ENCODE data around the gene TNXB. TPM values are rescaled to one million over a fixed set of nuclear protein-coding genes. Genes with fewer than 3 reads are reported as not detected.
"Not testable (repeated sequence)": the region's sequence is repeated elsewhere in the genome, so short reads cannot be mapped to it uniquely, and the experiment has no call there.

The TNXB gene
- polyA plus RNA-seq, 1 donor from 2014 or later = 3.3 TPM

DNA sequence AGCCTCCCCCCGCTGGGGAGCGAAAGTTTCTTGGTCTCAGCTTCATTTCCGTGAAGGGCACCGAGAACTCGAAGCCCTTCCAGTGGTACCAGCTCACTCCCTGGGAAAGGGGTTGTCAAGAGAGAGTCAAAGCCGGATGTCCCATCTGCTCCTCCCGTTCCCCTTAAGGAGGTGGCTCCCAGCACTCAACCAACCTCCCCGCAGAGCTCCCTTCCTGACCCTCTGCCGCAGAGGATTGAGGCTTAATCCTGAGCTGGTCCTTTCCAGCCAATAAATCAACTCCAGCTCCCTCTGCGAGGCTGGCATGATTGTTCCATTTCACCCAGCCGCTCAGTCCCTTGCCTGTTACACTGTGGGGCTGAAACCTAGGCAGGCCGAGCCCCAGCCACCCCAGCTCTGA is 100.5 kb downstream of the TNXB start:
- H3K4me2 ChIP-seq (ENCODE audit: low read length); H3K4me3 ChIP-seq (ENCODE audit: low read length); H3K9me3 ChIP-seq (ENCODE audit: low read length); H3F3A ChIP-seq (ENCODE audit: insufficient read depth, low read length, poor library complexity, severe bottlenecking); H3K27ac ChIP-seq (ENCODE audit: low read length); H3K79me2 ChIP-seq (replicated peaks; ENCODE audit: insufficient read depth, low read length); H4K20me1 ChIP-seq (ENCODE audit: insufficient read depth); H3K9ac ChIP-seq (ENCODE audit: low read length); H3K9me2 ChIP-seq (ENCODE audit: insufficient read depth, low read length); H2AFZ ChIP-seq (ENCODE audit: low read depth, low read length); H3K36me3 ChIP-seq (ENCODE audit: insufficient read depth, low read length); H3K27me3 ChIP-seq (ENCODE audit: insufficient read depth, low read depth, low read length): not testable (repeated sequence)

DNA sequence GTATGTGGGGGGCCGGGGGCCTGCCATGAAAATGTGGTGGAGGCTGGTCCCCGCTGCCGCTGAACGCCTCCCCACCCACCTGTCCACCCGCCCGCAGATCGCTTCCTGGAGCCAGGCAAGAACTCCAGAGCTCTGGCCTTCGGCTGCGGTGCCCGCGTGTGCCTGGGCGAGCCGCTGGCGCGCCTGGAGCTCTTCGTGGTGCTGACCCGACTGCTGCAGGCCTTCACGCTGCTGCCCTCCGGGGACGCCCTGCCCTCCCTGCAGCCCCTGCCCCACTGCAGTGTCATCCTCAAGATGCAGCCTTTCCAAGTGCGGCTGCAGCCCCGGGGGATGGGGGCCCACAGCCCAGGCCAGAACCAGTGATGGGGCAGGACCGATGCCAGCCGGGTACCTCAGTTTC is 101.1 kb downstream of the TNXB start:
- not testable (repeated sequence) for H2AFZ ChIP-seq (ENCODE audit: low read depth, low read length); H3K27ac ChIP-seq (ENCODE audit: low read length); H3K36me3 ChIP-seq (ENCODE audit: insufficient read depth, low read length); H3K9me2 ChIP-seq (ENCODE audit: insufficient read depth, low read length); H3K9me3 ChIP-seq (ENCODE audit: low read length); H4K20me1 ChIP-seq (ENCODE audit: insufficient read depth); H3K4me3 ChIP-seq (ENCODE audit: low read length); H3K4me2 ChIP-seq (ENCODE audit: low read length); H3K27me3 ChIP-seq (ENCODE audit: insufficient read depth, low read depth, low read length); H3K9ac ChIP-seq (ENCODE audit: low read length); H3K79me2 ChIP-seq (replicated peaks; ENCODE audit: insufficient read depth, low read length); H3F3A ChIP-seq (ENCODE audit: insufficient read depth, low read length, poor library complexity, severe bottlenecking)

GRCh38 chr6:32007086-32007485 is 102.1 kb downstream of the TNXB start:
- H3K9ac ChIP-seq (ENCODE audit: low read length); H3K9me3 ChIP-seq (ENCODE audit: low read length); H3F3A ChIP-seq (ENCODE audit: insufficient read depth, low read length, poor library complexity, severe bottlenecking); H3K79me2 ChIP-seq (replicated peaks; ENCODE audit: insufficient read depth, low read length); H3K4me2 ChIP-seq (ENCODE audit: low read length); H3K4me3 ChIP-seq (ENCODE audit: low read length); H2AFZ ChIP-seq (ENCODE audit: low read depth, low read length); H3K9me2 ChIP-seq (ENCODE audit: insufficient read depth, low read length); H3K36me3 ChIP-seq (ENCODE audit: insufficient read depth, low read length); H3K27ac ChIP-seq (ENCODE audit: low read length); H4K20me1 ChIP-seq (ENCODE audit: insufficient read depth); H3K27me3 ChIP-seq (ENCODE audit: insufficient read depth, low read depth, low read length): not testable (repeated sequence)

DNA sequence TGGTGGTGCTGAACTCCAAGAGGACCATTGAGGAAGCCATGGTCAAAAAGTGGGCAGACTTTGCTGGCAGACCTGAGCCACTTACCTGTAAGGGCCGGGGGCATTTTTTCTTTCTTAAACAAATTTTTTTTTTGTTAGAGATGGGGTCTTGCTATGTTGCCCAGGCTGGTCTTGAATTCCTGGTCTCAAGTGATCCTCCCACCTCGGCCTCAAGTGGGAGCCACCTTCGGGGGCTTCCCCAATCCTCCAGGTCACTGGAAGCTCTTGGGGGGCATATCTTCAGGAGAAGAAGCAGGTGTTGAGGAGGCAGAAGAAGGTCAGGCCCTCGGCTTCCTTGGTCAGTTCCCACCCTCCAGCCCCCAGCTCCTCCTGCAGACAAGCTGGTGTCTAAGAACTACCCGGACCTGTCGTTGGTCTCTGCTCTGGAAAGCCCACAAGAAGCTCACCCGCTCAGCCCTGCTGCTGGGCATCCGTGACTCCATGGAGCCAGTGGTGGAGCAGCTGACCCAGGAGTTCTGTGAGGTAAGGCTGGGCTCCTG is 103.1 kb downstream of the TNXB start:
- H3K79me2 ChIP-seq (replicated peaks; ENCODE audit: insufficient read depth, low read length); H3K27me3 ChIP-seq (ENCODE audit: insufficient read depth, low read depth, low read length); H3K27ac ChIP-seq (ENCODE audit: low read length); H3K9me2 ChIP-seq (ENCODE audit: insufficient read depth, low read length); H3K9ac ChIP-seq (ENCODE audit: low read length); H2AFZ ChIP-seq (ENCODE audit: low read depth, low read length); H3K4me2 ChIP-seq (ENCODE audit: low read length); H3K36me3 ChIP-seq (ENCODE audit: insufficient read depth, low read length); H3K9me3 ChIP-seq (ENCODE audit: low read length); H3K4me3 ChIP-seq (ENCODE audit: low read length); H4K20me1 ChIP-seq (ENCODE audit: insufficient read depth); H3F3A ChIP-seq (ENCODE audit: insufficient read depth, low read length, poor library complexity, severe bottlenecking): not testable (repeated sequence)

- H3K9me3 ChIP-seq (ENCODE audit: low read length); H3K27me3 ChIP-seq (ENCODE audit: insufficient read depth, low read depth, low read length); H3K4me2 ChIP-seq (ENCODE audit: low read length); H3K27ac ChIP-seq (ENCODE audit: low read length); H3K4me3 ChIP-seq (ENCODE audit: low read length); H3F3A ChIP-seq (ENCODE audit: insufficient read depth, low read length, poor library complexity, severe bottlenecking); H3K36me3 ChIP-seq (ENCODE audit: insufficient read depth, low read length); H3K9me2 ChIP-seq (ENCODE audit: insufficient read depth, low read length); H3K9ac ChIP-seq (ENCODE audit: low read length); H4K20me1 ChIP-seq (ENCODE audit: insufficient read depth); H2AFZ ChIP-seq (ENCODE audit: low read depth, low read length); H3K79me2 ChIP-seq (replicated peaks; ENCODE audit: insufficient read depth, low read length): not testable (repeated sequence)
These were observed 103.6 kb downstream of the TNXB start for GRCh38 chr6:32005538-32005880.

DNA sequence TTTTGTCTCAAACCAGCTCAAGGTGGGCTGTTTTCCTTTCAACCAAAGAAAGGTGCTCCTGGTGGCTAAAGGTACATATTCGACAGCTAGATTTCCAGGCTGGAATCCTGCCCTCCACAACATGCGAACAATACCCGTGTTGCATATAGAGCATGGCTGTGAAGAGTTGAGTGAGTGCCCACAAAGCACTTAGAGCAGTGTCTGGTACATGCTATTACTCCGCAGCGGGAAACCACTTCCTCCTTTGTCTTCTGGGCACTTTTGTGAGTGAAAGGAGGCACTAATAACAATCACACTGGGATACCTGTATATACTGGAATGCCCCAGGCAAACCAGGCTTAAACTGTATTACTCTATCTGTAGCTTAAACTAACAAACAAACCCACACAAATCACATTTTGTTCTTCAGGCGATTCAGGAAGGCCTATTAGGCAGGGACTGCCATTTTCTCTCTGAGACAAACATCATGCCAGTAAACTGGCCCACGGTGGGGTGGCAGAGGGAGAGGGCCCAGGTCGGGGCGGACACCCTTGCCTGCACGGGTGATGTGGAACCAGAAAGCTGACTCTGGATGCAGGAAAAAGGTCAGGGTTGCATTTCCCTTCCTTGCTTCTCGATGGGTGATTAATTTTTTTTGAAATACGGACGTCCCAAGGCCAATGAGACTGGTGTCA is 104.1 kb downstream of the TNXB start:
- not testable (repeated sequence) for H2AFZ ChIP-seq (ENCODE audit: low read depth, low read length); H3K9ac ChIP-seq (ENCODE audit: low read length); H3K4me2 ChIP-seq (ENCODE audit: low read length); H3K4me3 ChIP-seq (ENCODE audit: low read length); H3K36me3 ChIP-seq (ENCODE audit: insufficient read depth, low read length); H3K9me3 ChIP-seq (ENCODE audit: low read length); H3K27me3 ChIP-seq (ENCODE audit: insufficient read depth, low read depth, low read length); H3K27ac ChIP-seq (ENCODE audit: low read length); H3K79me2 ChIP-seq (replicated peaks; ENCODE audit: insufficient read depth, low read length); H3K9me2 ChIP-seq (ENCODE audit: insufficient read depth, low read length); H3F3A ChIP-seq (ENCODE audit: insufficient read depth, low read length, poor library complexity, severe bottlenecking); H4K20me1 ChIP-seq (ENCODE audit: insufficient read depth)

GRCh38 chr6:32004393-32004792 is 104.7 kb downstream of the TNXB start:
- H3K9me3 ChIP-seq (ENCODE audit: low read length); H3K27me3 ChIP-seq (ENCODE audit: insufficient read depth, low read depth, low read length); H2AFZ ChIP-seq (ENCODE audit: low read depth, low read length); H3K27ac ChIP-seq (ENCODE audit: low read length); H3K4me3 ChIP-seq (ENCODE audit: low read length); H3K9me2 ChIP-seq (ENCODE audit: insufficient read depth, low read length); H4K20me1 ChIP-seq (ENCODE audit: insufficient read depth); H3F3A ChIP-seq (ENCODE audit: insufficient read depth, low read length, poor library complexity, severe bottlenecking); H3K9ac ChIP-seq (ENCODE audit: low read length); H3K79me2 ChIP-seq (replicated peaks; ENCODE audit: insufficient read depth, low read length); H3K36me3 ChIP-seq (ENCODE audit: insufficient read depth, low read length); H3K4me2 ChIP-seq (ENCODE audit: low read length): not testable (repeated sequence)

DNA sequence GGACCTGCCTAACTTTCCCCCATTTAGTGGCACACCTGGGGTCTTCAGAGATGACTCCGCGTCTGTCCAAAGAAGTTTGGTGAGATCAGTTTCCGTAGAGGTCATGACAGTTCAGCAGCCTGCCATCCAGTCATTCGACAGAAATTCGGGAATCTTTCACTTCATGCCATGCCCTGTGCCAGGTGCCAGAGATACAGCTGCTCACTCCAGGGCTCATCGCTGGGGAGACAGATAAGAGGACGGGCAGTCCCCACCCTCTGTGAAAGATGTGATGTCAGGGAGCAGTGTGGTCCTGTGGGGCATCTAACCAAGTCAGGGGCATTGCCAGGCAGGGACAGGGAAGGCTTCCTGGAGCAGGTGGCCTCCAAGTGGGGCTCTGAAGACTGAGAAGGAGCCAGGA is 105.8 kb downstream of the TNXB start:
- not testable (repeated sequence) for H3K9me2 ChIP-seq (ENCODE audit: insufficient read depth, low read length); H3K4me2 ChIP-seq (ENCODE audit: low read length); H3K9me3 ChIP-seq (ENCODE audit: low read length); H3K4me3 ChIP-seq (ENCODE audit: low read length); H3F3A ChIP-seq (ENCODE audit: insufficient read depth, low read length, poor library complexity, severe bottlenecking); H4K20me1 ChIP-seq (ENCODE audit: insufficient read depth); H2AFZ ChIP-seq (ENCODE audit: low read depth, low read length); H3K36me3 ChIP-seq (ENCODE audit: insufficient read depth, low read length); H3K27me3 ChIP-seq (ENCODE audit: insufficient read depth, low read depth, low read length); H3K79me2 ChIP-seq (replicated peaks; ENCODE audit: insufficient read depth, low read length); H3K9ac ChIP-seq (ENCODE audit: low read length); H3K27ac ChIP-seq (ENCODE audit: low read length)

All from neural cell (in vitro differentiated cells).